Thymus (tissue), 11 donors: Measurements from ENCODE around the gene SLC22A2. TPM values are rescaled to one million over a fixed set of nuclear protein-coding genes. Genes with fewer than 3 reads are reported as not detected.

Experiments used
- DNase-seq, 9 donors: peaks; one replicate each; pipeline ENCODE4 v3.0.0-alpha.2; 2013; ENCODE audit warnings: low spot score in 9 of 9, low read depth in 6 of 9, missing footprints in 1 of 9
- H3K27ac ChIP-seq, 2 donors: one replicate each; pipeline ENCODE4 v1.5.1; 2013; ENCODE audit warnings: control low read depth in 1 of 2, low read depth in 1 of 2, low read length in 1 of 2, mild to moderate bottlenecking in 1 of 2, moderate library complexity in 1 of 2
- H3K27me3 ChIP-seq, 2 donors: one replicate each; pipeline ENCODE4 v1.5.1; 2013; ENCODE audit warnings: low read length in 1 of 2; ENCODE audit not compliant: control insufficient read depth in 2 of 2, insufficient read depth in 1 of 2
- H3K36me3 ChIP-seq, 2 donors: one replicate each; pipeline ENCODE4 v1.5.1; 2013; ENCODE audit warnings: low read length in 1 of 2, mild to moderate bottlenecking in 1 of 2, moderate library complexity in 1 of 2; ENCODE audit not compliant: control insufficient read depth in 2 of 2, insufficient read depth in 2 of 2
- H3K4me1 ChIP-seq, 2 donors: one replicate each; pipeline ENCODE4 v1.5.1; 2013; ENCODE audit warnings: low read length in 2 of 2; ENCODE audit not compliant: control insufficient read depth in 2 of 2, insufficient read depth in 2 of 2
- H3K4me3 ChIP-seq, 2 donors: one replicate each; pipeline ENCODE4 v1.5.1; 2013; ENCODE audit warnings: low read length in 2 of 2, control low read depth in 1 of 2, mild to moderate bottlenecking in 1 of 2
- H3K9me3 ChIP-seq, 2 donors: one replicate each; pipeline ENCODE4 v1.5.1; 2013; ENCODE audit warnings: low read length in 1 of 2, mild to moderate bottlenecking in 1 of 2; ENCODE audit not compliant: control insufficient read depth in 2 of 2, insufficient read depth in 1 of 2
- WGBS: extraction: QIAGEN DNeasy Blood & Tissue Kit; methylation state at CpG from one replicate; pipeline ENCODE4 v1.1.7; 2013; 5-methylcytosine and 5-hydroxymethylcytosine counted together
- polyA plus RNA-seq: library from polyadenylated mRNA; stranded (reverse); fragments of 200-250 nt; gene quantifications from one replicate; pipeline ENCODE4 v1.2.3, GENCODE V29; 2013
- total RNA-seq: library from RNA; stranded (reverse); fragments of 120-200 nt; gene quantifications from one replicate; pipeline ENCODE4 v1.2.4, GENCODE V29; 2013
- donor health status: healthy.

Gene SLC22A2
- total and polyA plus RNA-seq, 2 donors: 0.39 TPM; not detected in 1

DNA sequence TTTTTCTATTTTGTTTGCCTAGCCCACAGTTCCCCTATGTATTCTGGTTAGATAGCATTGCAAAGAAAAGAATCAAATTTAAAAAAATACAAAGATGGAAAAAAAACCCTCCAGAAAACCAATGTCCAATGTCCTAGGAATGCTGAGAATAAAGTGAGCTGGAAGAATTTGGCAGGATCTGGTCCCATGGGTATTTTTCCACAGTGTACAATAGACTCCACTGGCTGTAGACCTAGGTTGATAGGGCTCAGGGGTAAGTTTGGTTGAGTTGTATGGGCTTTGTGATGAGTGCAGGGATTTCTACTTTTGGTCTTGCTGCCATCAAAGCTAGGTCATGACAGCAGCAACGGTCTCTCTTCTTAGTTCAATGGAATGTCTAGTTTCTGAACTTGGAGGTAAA, 41.5 kb downstream of the SLC22A2 start:
- Histone ChIP-seq H3K27ac (no peak overlapping the region), H3K27me3 (no peaks in the 10 kb centered on the region), H3K4me1 (no peaks in the 10 kb centered on the region), H3K36me3 (no peaks in the 10 kb centered on the region), H3K9me3 (peaks cover 0 to 6% of the 10 kb centered on the region in 2 donors), H3K4me3 (no peak overlapping the region)
- no peak for DNase-seq
- 96% methylated on average over 1 of the region's 1 CpG for WGBS

GRCh38 chr6:160215232-160215631, 43.4 kb downstream of the SLC22A2 start:
- no peaks in the 10 kb centered on the region for H3K27me3 ChIP-seq
- 57% methylated on average over 3 of the region's 3 CpGs for WGBS

DNA sequence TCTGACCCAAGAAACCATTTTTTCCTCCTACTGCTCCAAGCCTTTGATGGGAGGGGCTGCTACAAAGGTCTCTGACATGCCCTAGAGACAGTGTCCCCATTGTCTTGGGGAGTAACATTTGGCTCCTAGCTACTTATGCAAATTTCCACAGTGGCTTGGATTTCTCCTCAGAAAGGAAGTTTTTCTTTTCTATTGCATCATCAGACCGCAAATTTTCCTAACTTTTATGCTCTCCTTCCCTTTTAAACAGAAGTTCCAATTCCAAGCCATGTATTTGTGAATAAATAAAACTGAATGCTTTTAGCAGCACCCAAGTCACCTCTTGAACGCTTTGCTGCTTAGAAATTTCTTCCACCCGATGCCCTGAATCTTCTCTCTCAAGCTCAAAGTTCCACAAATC, 51.0 kb downstream of the SLC22A2 start:
- no peak for DNase-seq
- Histone ChIP-seq H3K4me3 (no peak overlapping the region), H3K27ac (no peak overlapping the region), H3K9me3 (peaks cover 0 to 3% of the 10 kb centered on the region in 2 donors), H3K4me1 (no peaks in the 10 kb centered on the region), H3K36me3 (no peaks in the 10 kb centered on the region), H3K27me3 (no peaks in the 10 kb centered on the region)
- WGBS: 92% methylated on average over 3 of the region's 3 CpGs

More at GRCh38 chr6:160215232-160215631, 43.4 kb downstream of the SLC22A2 start:
- H3K4me3 ChIP-seq: no peak overlapping the region
- H3K36me3 ChIP-seq: no peaks in the 10 kb centered on the region
- H3K9me3 ChIP-seq: peaks cover 0 to 6% of the 10 kb centered on the region in 2 donors
- no peak for DNase-seq
- H3K27ac ChIP-seq: no peak overlapping the region
- H3K4me1 ChIP-seq: no peaks in the 10 kb centered on the region

DNA sequence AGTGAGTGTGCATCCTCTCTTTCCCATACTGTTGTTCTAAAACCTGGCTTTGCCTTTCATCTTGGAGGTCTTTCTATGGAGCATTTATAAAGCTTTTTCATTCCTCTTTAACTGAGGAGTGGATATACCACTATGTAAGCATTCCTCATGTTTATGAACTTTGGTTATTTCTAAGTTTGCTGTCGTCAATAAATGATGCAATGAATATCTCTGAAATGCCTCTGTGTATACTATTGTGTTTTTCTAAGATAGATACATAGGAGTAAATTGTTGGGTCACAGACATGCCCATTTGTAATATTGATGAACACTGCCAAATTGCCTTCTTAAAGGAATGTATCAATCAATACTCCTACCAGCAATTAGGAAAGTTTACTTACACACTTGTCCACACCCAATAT, 53.9 kb downstream of the SLC22A2 start:
- Histone ChIP-seq H3K27me3 (no peaks in the 10 kb centered on the region), H3K9me3 (peaks cover 0 to 3% of the 10 kb centered on the region in 2 donors), H3K36me3 (no peaks in the 10 kb centered on the region), H3K4me3 (no peak overlapping the region), H3K4me1 (no peaks in the 10 kb centered on the region), H3K27ac (no peak overlapping the region)
- no peak for DNase-seq
- WGBS: 97% methylated on average over 1 of the region's 1 CpG

DNA sequence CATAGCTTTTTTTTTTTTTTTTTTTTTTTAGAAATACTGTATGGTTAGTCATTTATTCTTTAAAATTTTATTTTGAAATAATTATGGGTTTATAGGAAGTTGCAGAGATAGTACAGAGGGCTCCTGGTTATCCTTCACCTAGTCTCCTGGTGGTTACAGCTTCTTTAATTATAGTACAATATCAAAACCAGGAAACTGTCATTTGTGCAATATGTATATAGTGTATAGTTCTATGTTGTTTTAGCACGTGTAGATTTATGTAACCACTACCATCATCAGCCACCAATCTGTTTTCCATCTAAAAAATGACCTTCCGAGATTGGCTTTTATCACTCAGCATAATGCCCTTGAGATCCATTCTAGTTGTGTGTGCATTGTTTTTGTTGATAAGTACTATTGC, 54.7 kb downstream of the SLC22A2 start:
- H3K9me3 ChIP-seq: peaks cover 0 to 3% of the 10 kb centered on the region in 2 donors
- H3K4me3 ChIP-seq: no peak overlapping the region
- WGBS: 90% methylated on average over 2 of the region's 2 CpGs
- no peak for DNase-seq
- no peak overlapping the region for H3K27ac ChIP-seq
- no peaks in the 10 kb centered on the region for H3K27me3 ChIP-seq
- H3K36me3 ChIP-seq: no peaks in the 10 kb centered on the region
- no peaks in the 10 kb centered on the region for H3K4me1 ChIP-seq

DNA sequence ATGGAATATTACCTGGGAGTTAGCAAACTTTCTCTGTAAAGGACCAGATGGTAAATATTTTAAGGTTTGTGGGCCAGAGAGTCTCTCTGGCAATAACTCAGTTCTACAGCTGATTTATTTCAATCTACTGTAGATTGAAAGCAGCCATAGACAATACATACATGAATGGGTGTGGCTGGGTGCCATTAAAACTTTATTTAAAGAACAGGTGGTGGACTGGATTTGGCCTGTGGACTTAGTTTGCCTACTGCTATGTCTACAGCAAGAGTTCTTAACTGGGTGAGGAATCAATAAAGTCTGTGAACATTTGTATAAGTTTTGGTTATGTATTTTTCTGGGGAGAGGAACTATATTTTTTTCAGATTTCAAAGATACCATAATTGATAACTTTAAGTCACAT, 55.1 kb downstream of the SLC22A2 start:
- no peaks in the 10 kb centered on the region for H3K27me3 ChIP-seq
- H3K27ac ChIP-seq: no peak overlapping the region
- H3K4me3 ChIP-seq: no peak overlapping the region
- peaks cover 0 to 3% of the 10 kb centered on the region in 2 donors for H3K9me3 ChIP-seq
- no peaks in the 10 kb centered on the region for H3K4me1 ChIP-seq
- H3K36me3 ChIP-seq: no peaks in the 10 kb centered on the region
- no peak for DNase-seq

- Histone ChIP-seq H3K4me1 (no peaks in the 10 kb centered on the region), H3K27me3 (no peaks in the 10 kb centered on the region), H3K4me3 (no peak overlapping the region), H3K9me3 (peaks cover 0 to 3% of the 10 kb centered on the region in 2 donors), H3K27ac (no peak overlapping the region), H3K36me3 (no peaks in the 10 kb centered on the region)
- DNase-seq: no peak
- WGBS: 90% methylated on average over 3 of the region's 3 CpGs
These were observed 55.5 kb downstream of the SLC22A2 start for GRCh38 chr6:160203076-160203475.

DNA sequence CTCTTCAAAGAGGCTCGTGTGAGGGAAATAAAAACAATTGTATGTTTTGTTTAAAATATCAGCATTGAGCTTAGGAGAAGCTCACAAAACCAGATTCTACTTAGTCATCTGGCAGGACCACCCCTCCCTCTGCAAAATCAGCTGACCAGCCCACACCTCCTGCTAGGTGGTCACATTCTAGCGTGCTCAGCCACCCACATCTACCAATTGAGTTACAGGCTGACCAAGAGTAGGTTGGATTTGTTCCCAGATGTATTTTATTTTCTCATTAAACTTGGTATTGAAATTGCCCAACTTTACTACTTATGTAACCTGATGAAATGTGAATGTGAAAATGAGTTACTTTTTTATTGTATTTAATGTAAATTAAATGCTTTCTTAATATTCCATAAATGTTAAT, 56.2 kb downstream of the SLC22A2 start:
- H3K4me3 ChIP-seq: no peak overlapping the region
- H3K36me3 ChIP-seq: no peaks in the 10 kb centered on the region
- 69% methylated on average over 2 of the region's 2 CpGs for WGBS
- no peak overlapping the region for H3K27ac ChIP-seq
- H3K27me3 ChIP-seq: no peaks in the 10 kb centered on the region
- no peaks in the 10 kb centered on the region for H3K4me1 ChIP-seq
- DNase-seq: no peak
- H3K9me3 ChIP-seq: peaks cover 0 to 2% of the 10 kb centered on the region in 2 donors

DNA sequence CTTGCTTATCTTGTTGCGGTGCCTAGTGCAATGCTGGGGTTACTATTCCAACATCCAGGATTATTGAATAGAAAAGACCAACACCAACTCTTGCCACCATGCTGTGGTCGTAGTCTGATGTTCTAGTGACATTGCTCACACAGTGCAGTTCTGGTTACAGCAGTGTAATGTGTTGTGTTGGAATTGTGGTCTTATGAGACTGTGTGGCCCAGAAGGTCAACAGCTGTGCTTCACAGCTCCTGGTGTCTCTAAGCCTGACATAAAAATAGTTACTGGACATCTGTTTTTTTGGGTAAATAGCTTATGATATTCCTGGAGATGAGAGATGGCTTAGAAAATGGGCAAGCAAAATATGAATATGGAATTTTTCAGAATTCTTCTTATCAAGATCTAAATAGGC, 57.6 kb downstream of the SLC22A2 start:
- no peak overlapping the region for H3K4me3 ChIP-seq
- WGBS: 92% methylated on average over 2 of the region's 2 CpGs
- no peaks in the 10 kb centered on the region for H3K4me1 ChIP-seq
- no peak for DNase-seq
- H3K36me3 ChIP-seq: no peaks in the 10 kb centered on the region
- H3K27me3 ChIP-seq: no peaks in the 10 kb centered on the region
- no peak overlapping the region for H3K27ac ChIP-seq
- H3K9me3 ChIP-seq: no peaks in the 10 kb centered on the region
